Measurements from ENCODE around the gene CNTNAP1. TPM values are rescaled to one million over a fixed set of nuclear protein-coding genes. Genes with fewer than 3 reads are reported as not detected.

CNTNAP1 gene
- total RNA-seq, 1 experiment from 2014 or later = 6.4 TPM

DNA sequence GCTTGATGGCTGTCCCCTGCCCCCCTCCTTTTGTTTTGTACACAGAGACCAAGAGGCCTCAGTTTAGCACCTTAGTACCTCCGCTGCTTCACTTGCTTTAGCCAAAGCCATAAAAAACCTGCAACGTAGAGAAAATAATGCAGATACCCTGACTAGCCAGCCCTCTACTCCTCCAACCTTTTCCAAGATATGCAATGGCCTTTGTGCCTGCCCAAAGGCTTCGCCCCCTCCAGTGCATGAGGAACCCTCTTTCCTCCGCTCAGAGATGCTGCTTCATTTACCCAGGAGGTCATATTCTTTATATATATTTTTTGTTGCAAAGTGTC, 17.0 kb downstream of the CNTNAP1 start:
- BruUV-seq (replicated peaks) = no TSS peak
- H2AFZ ChIP-seq (ENCODE audit: low read depth, low read length, poor library complexity, severe bottlenecking) = no peak overlapping the region
- H3K4me3 ChIP-seq (replicated peaks in 1 of 2; ENCODE audit: low read depth in 1 of 2, low read length in 2 of 2) = no peak overlapping the region
- no peaks in the 10 kb centered on the region for H3K4me1 ChIP-seq (ENCODE audit: control insufficient read depth in 1 of 2, insufficient read depth in 2 of 2, low read length in 2 of 2)
- no peaks in the 10 kb centered on the region for H3K79me2 ChIP-seq (ENCODE audit: insufficient read depth, low read length)
- peaks cover 4 to 8% of the 10 kb centered on the region in 2 experiments; a peak in 2 of 4 replicates for H3K36me3 ChIP-seq (ENCODE audit: control insufficient read depth in 1 of 2, insufficient read depth in 2 of 2, low read length in 2 of 2)
- TF ChIP-seq EGR1 (IDR thresholded peaks at IDR 0.05; ENCODE audit: low read depth) (no peak), CEBPB (IDR thresholded peaks at IDR 0.05; ENCODE audit: low read depth) (no peak), RAD21 (IDR thresholded peaks at IDR 0.05; ENCODE audit: low read depth) (no peak)
- H3K27me3 ChIP-seq (ENCODE audit: insufficient read depth, low read length) = no peaks in the 10 kb centered on the region
- H3K9me3 ChIP-seq (ENCODE audit: control insufficient read depth in 1 of 2, insufficient read depth in 1 of 2, low read depth in 1 of 2, low read length in 2 of 2) = no peaks in the 10 kb centered on the region
- H4K20me1 ChIP-seq (ENCODE audit: insufficient read depth) = no peaks in the 10 kb centered on the region
- H3K27ac ChIP-seq (ENCODE audit: low read depth, low read length) = no peak overlapping the region
- intact Hi-C loops (cut with micrococcal nuclease) = no loop called here
- H3K4me2 ChIP-seq (ENCODE audit: low read length) = no peak overlapping the region
- ATAC-seq = no peak
- no peak for DNase-seq (ENCODE audit: low read depth, low spot score)
- no peak overlapping the region for H3K9ac ChIP-seq (ENCODE audit: low read length)
- CTCF ChIA-PET = no interaction called here
- POLR2A ChIA-PET = no interaction called here
- H3K9me2 ChIP-seq (ENCODE audit: insufficient read depth) = no peaks in the 10 kb centered on the region
- RAD21 ChIA-PET (ENCODE audit: low non-redundant PET in 1 of 2, low total read pairs in 2 of 2, uncharacterized antibody in 2 of 2, unreplicated experiment in 2 of 2) = no interaction called here

DNA sequence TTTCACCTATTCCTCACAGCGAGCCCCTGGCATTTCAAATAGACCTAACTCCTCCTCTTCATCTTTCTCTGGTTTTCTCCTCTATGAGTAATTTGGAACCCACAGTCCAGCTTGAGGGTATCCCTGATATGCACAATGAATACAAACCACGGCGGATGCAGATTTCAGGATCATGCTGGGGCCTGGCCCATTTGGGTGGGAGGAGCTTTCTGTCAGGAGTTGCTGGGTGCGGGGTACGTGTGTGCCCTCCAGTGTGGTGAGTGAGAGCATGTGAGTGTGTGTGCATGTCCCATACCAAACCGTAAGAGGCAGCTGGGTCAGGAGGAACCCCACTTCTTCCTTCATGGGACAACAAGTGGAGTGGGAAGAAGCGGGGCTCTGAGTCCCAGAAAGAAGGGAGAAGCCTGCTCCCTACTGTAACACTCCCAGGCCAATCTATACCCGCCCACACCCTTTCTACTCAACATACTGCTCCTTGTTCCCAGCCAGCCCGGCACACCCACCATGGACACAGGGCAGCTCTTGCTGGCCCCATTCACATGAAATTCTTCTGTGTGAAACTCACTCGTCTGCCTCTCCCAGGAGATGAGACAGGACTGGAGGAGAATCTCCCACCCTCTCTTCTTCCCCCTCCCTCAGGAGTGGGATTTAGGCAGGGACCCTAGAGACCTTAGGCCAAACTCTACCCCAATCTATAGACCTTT, 18.4 kb downstream of the CNTNAP1 start:
- no peak overlapping the region for H3K4me3 ChIP-seq (replicated peaks in 1 of 2; ENCODE audit: low read depth in 1 of 2, low read length in 2 of 2)
- no peak overlapping the region for H3K27ac ChIP-seq (ENCODE audit: low read depth, low read length)
- intact Hi-C loops (cut with micrococcal nuclease) = no loop called here
- CTCF ChIA-PET = interaction anchor here (1.1 kb wide), 1 partner anchor 122 kb away, joined by 3 read pairs; no protein-coding TSS in a partner anchor
- no peak for DNase-seq (ENCODE audit: low read depth, low spot score)
- POLR2A ChIA-PET = no interaction called here
- no TSS peak for BruUV-seq (replicated peaks)
- H4K20me1 ChIP-seq (ENCODE audit: insufficient read depth) = no peaks in the 10 kb centered on the region
- no peaks in the 10 kb centered on the region for H3K27me3 ChIP-seq (ENCODE audit: insufficient read depth, low read length)
- RAD21 ChIA-PET (ENCODE audit: low non-redundant PET in 1 of 2, low total read pairs in 2 of 2, uncharacterized antibody in 2 of 2, unreplicated experiment in 2 of 2) = no interaction called here
- peaks cover 10 to 16% of the 10 kb centered on the region in 2 experiments; a peak in 3 of 4 replicates for H3K36me3 ChIP-seq (ENCODE audit: control insufficient read depth in 1 of 2, insufficient read depth in 2 of 2, low read length in 2 of 2)
- no peaks in the 10 kb centered on the region for H3K79me2 ChIP-seq (ENCODE audit: insufficient read depth, low read length)
- no peaks in the 10 kb centered on the region for H3K4me1 ChIP-seq (ENCODE audit: control insufficient read depth in 1 of 2, insufficient read depth in 2 of 2, low read length in 2 of 2)
- H3K9me2 ChIP-seq (ENCODE audit: insufficient read depth) = no peaks in the 10 kb centered on the region
- ATAC-seq = no peak
- TF ChIP-seq, protein P1, sequence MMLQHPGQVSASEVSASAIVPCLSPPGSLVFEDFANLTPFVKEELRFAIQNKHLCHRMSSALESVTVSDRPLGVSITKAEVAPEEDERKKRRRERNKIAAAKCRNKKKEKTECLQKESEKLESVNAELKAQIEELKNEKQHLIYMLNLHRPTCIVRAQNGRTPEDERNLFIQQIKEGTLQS (IDR thresholded peaks at IDR 0.05) = no peak
- TF ChIP-seq EZH2 (IDR thresholded peaks at IDR 0.05) (no peak), TCF7L2 (IDR thresholded peaks at IDR 0.05; ENCODE audit: borderline replicate concordance, extremely low read depth, insufficient read depth, insufficient read length) (no peak), ZNF274 (IDR thresholded peaks at IDR 0.05; ENCODE audit: low read depth, low read length) (no peak), JUND (IDR thresholded peaks at IDR 0.05) (no peak)
- TF ChIP-seq, protein P2, sequence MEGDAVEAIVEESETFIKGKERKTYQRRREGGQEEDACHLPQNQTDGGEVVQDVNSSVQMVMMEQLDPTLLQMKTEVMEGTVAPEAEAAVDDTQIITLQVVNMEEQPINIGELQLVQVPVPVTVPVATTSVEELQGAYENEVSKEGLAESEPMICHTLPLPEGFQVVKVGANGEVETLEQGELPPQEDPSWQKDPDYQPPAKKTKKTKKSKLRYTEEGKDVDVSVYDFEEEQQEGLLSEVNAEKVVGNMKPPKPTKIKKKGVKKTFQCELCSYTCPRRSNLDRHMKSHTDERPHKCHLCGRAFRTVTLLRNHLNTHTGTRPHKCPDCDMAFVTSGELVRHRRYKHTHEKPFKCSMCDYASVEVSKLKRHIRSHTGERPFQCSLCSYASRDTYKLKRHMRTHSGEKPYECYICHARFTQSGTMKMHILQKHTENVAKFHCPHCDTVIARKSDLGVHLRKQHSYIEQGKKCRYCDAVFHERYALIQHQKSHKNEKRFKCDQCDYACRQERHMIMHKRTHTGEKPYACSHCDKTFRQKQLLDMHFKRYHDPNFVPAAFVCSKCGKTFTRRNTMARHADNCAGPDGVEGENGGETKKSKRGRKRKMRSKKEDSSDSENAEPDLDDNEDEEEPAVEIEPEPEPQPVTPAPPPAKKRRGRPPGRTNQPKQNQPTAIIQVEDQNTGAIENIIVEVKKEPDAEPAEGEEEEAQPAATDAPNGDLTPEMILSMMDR (IDR thresholded peaks at IDR 0.05 in 2 of 3, conservative IDR thresholded peaks at IDR 0.05 in 1 of 3; ENCODE audit: borderline replicate concordance in 1 of 3, insufficient read depth in 1 of 3, low read depth in 2 of 3, low read length in 2 of 3) = no peak
- H3K4me2 ChIP-seq (ENCODE audit: low read length) = no peak overlapping the region
- no peak overlapping the region for H3K9ac ChIP-seq (ENCODE audit: low read length)
- no peak overlapping the region for H2AFZ ChIP-seq (ENCODE audit: low read depth, low read length, poor library complexity, severe bottlenecking)
- no peaks in the 10 kb centered on the region for H3K9me3 ChIP-seq (ENCODE audit: control insufficient read depth in 1 of 2, insufficient read depth in 1 of 2, low read depth in 1 of 2, low read length in 2 of 2)
